ENCODE results near the gene MRPS23.

MRPS23 gene

GRCh38 chr17:57806167-57806830, 43.5 kb downstream of the MRPS23 start:
- no peak for DNase-seq (ENCODE audit: low read depth)
- no peak overlapping the region for H3K4me3 ChIP-seq (ENCODE audit: control insufficient read depth, low read depth, low read length)
- no peak for TF ChIP-seq CTCF (IDR thresholded peaks at IDR 0.05; ENCODE audit: control insufficient read depth, insufficient read depth, low read depth, low read length, missing control alignments)

- H3K4me3 ChIP-seq (ENCODE audit: control insufficient read depth, low read depth, low read length) = no peak overlapping the region
- DNase-seq (ENCODE audit: low read depth) = no peak
- TF ChIP-seq CTCF (IDR thresholded peaks at IDR 0.05; ENCODE audit: control insufficient read depth, insufficient read depth, low read depth, low read length, missing control alignments) = no peak
Observed at GRCh38 chr17:57803021-57803420, 46.8 kb downstream of the MRPS23 start.

DNA sequence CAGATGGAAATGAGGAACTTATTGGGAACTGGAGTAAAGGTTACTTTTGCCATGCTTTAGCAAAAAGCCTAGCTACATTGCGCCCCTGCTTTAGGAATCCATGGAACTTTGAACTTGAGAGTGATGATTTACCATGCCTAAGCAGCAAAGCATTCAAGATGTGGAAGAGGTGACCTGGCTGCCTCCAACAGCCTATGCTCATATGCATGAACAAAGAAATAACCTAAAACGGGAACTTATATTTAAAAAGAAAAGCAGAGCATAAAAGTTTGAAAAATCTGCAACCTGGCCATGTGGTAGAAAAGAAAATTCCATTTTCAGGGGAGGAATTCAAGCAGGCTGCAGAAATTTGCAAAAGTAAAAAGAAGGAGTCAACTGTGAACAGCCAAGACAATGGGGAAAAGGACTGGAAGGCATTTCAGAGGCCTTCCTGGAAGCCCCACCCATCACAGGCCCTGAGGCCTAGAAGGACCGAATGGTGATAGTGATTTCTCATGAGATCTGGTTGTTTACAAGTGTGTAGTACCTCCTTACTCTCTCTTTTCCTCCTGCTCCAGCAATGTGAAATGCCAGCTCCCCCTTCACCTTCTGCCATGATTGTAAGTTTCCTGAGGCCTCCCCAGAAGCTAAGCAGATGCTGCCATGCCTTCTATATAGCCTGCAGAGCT, 48.7 kb downstream of the MRPS23 start:
- no peak overlapping the region for H3K4me3 ChIP-seq (ENCODE audit: control insufficient read depth, low read depth, low read length)
- no peak for TF ChIP-seq CTCF (IDR thresholded peaks at IDR 0.05; ENCODE audit: control insufficient read depth, insufficient read depth, low read depth, low read length, missing control alignments)
- no peak for DNase-seq (ENCODE audit: low read depth)

- no peak for TF ChIP-seq CTCF (IDR thresholded peaks at IDR 0.05; ENCODE audit: control insufficient read depth, insufficient read depth, low read depth, low read length, missing control alignments)
- H3K4me3 ChIP-seq (ENCODE audit: control insufficient read depth, low read depth, low read length) = no peak overlapping the region
- DNase-seq (ENCODE audit: low read depth) = no peak
Observed at GRCh38 chr17:57794841-57795240, 55.0 kb downstream of the MRPS23 start.

DNA sequence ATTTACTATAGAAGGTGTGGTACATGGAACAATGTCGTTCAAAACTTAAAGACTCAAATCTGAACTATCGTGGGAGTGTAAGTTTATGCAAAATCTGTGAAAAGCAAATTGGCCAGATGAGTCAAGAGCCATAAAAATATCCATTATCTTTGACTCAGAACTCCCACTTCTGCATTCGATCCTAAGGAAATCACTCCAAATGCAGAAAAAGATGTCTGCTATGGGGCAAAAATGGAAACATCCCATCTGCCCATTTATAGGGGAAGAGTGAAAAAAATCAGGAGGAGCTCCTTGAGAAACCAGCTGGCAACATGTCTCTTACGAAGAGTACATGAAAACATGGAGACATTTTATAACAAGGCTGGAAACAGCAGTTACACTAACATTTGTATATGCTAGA, 61.1 kb downstream of the MRPS23 start:
- TF ChIP-seq CTCF (IDR thresholded peaks at IDR 0.05; ENCODE audit: control insufficient read depth, insufficient read depth, low read depth, low read length, missing control alignments) = no peak
- DNase-seq (ENCODE audit: low read depth) = no peak
- H3K4me3 ChIP-seq (ENCODE audit: control insufficient read depth, low read depth, low read length) = no peak overlapping the region

GRCh38 chr17:57785022-57785421, 64.8 kb downstream of the MRPS23 start:
- DNase-seq (ENCODE audit: low read depth) = no peak
- no peak for TF ChIP-seq CTCF (IDR thresholded peaks at IDR 0.05; ENCODE audit: control insufficient read depth, insufficient read depth, low read depth, low read length, missing control alignments)
- no peak overlapping the region for H3K4me3 ChIP-seq (ENCODE audit: control insufficient read depth, low read depth, low read length)

Data from AG09309 (cell line).